Stimulated activated CD8-positive, alpha-beta memory T cell treated with anti-CD3 and anti-CD28 coated beads, Interleukin-12 subunit alpha, Interleukin-12 subunit beta, amount 100 ng/mL, for 1 hour (primary cell): ENCODE data around the gene COL15A1.

Experiments used
- DNase-seq: peaks from one replicate; pipeline ENCODE4 v3.0.0-alpha.2; 2020; ENCODE audit warnings: low read depth

The COL15A1 gene

GRCh38 chr9:98916660-98917059 is 27.0 kb upstream of the COL15A1 start:
- DNase-seq = no peak

GRCh38 chr9:98917746-98918487 is 25.8 kb upstream of the COL15A1 start:
- no peak for DNase-seq

- DNase-seq = no peak
These were observed 22.0 kb upstream of the COL15A1 start for GRCh38 chr9:98921732-98922131.

- no peak for DNase-seq
These were observed 20.8 kb upstream of the COL15A1 start for GRCh38 chr9:98922721-98923435.

GRCh38 chr9:98923451-98924123 is 20.1 kb upstream of the COL15A1 start:
- DNase-seq = no peak

GRCh38 chr9:98924946-98925820 is 18.5 kb upstream of the COL15A1 start:
- DNase-seq = no peak

- no peak for DNase-seq
These were observed 17.8 kb upstream of the COL15A1 start for GRCh38 chr9:98925956-98926355.

GRCh38 chr9:98927724-98928123 is 16.0 kb upstream of the COL15A1 start:
- DNase-seq = no peak

- no peak for DNase-seq
These were observed 14.6 kb upstream of the COL15A1 start for GRCh38 chr9:98929071-98929470.

- no peak for DNase-seq
These were observed 13.8 kb upstream of the COL15A1 start for GRCh38 chr9:98929895-98930341.

- no peak for DNase-seq
These were observed 12.9 kb upstream of the COL15A1 start for GRCh38 chr9:98930792-98931191.

- DNase-seq = no peak
These were observed 11.9 kb upstream of the COL15A1 start for GRCh38 chr9:98931600-98932389.

GRCh38 chr9:98933185-98933584 is 10.5 kb upstream of the COL15A1 start:
- no peak for DNase-seq

GRCh38 chr9:98933890-98934289 is 9.8 kb upstream of the COL15A1 start:
- no peak for DNase-seq

GRCh38 chr9:98935071-98935505 is 8.6 kb upstream of the COL15A1 start:
- DNase-seq = no peak

GRCh38 chr9:98940276-98940675 is 3.4 kb upstream of the COL15A1 start:
- DNase-seq = no peak

- no peak for DNase-seq
These were observed 1.7 kb upstream of the COL15A1 start for GRCh38 chr9:98941946-98942523.

GRCh38 chr9:98942906-98943681 is 613 bp upstream of the COL15A1 start:
- DNase-seq = no peak

GRCh38 chr9:98944057-98944733 is 488 bp downstream of the COL15A1 start:
- no peak for DNase-seq
